T follicular helper cell (primary cell): ENCODE data around the gene AFAP1.

Experiments used
- DNase-seq: peaks from one replicate; pipeline ENCODE4 v3.0.0-alpha.2; 2020; ENCODE audit warnings: low read depth

AFAP1 gene

DNA sequence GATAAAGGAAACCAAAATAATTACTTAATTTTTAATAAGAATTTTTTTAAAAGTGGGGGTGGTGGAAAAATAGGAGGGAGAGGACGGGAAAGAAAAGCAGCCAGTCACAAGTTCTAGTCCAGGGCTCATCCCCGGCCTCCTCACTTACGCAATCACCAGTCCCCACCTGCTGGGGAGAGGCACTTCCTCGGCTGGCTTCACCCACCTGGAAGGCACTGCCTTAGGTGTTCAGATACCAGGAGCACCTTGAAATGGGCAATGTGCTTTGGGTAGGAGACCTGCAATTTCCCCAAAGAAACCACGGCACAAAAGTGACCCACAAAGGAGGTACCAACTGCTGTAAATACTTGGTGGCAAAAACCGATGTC lies 23.8 kb downstream of the AFAP1 start:
- no peak for DNase-seq

GRCh38 chr4:7912826-7913225 lies 26.8 kb downstream of the AFAP1 start:
- no peak for DNase-seq

DNA sequence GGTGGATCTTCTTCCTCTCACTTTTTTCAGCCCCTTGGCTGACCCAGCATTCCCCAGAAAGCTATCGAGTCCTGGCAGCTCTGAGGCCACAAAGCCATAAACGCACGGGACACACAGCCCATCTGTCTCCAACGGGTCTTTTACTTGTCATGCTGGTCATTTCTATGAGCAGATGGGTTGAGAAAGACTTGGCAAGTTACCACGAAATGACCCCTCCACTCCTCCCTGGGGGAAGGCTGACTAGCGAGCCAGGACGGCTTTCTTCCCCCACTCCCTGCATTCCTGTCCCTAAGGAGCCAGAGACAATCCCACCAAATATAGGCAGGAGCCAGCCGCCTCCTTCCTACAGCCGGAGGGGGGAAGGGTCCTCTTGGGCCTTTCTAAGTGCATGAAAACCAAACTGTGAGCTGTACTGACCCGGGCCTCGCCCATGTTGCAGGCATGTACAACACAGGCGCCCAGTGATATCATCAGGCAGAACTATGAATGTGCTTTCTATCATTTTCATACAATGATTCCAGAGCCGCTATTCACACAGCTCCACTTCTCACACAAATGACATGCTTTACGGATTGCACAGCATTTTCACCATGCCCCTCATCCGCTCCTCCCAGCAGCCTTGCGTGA lies 28.6 kb downstream of the AFAP1 start:
- DNase-seq, result no peak

DNA sequence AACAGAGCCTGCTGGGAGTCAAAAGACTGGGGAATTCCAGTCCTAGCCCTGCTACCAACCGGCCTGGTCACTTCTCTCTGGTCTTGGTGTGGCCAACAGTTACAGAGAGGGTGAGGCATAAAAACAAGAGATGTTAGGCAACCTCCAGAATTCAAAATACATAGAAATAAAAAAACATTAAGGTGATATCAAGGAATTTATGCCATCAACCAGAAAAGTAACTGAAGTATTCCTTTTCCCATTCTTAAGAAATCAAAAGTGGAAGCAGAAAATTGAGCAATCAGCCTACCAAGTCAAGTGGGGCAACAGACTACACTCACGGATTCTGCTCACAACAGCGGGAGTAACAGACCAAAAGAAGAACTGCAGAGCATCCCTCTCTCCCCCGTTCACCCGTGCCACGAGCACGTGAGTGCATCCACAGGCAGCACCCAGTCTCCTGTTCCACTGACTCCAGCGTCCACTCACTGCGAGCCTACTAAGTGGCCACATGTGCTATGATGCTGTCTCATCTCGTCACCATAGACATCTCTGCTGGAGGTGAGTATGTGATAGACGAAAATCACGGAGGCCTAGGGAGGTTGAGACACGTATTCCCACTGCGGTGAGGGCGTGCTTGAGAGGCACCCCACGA lies 29.3 kb downstream of the AFAP1 start:
- no peak for DNase-seq

DNA sequence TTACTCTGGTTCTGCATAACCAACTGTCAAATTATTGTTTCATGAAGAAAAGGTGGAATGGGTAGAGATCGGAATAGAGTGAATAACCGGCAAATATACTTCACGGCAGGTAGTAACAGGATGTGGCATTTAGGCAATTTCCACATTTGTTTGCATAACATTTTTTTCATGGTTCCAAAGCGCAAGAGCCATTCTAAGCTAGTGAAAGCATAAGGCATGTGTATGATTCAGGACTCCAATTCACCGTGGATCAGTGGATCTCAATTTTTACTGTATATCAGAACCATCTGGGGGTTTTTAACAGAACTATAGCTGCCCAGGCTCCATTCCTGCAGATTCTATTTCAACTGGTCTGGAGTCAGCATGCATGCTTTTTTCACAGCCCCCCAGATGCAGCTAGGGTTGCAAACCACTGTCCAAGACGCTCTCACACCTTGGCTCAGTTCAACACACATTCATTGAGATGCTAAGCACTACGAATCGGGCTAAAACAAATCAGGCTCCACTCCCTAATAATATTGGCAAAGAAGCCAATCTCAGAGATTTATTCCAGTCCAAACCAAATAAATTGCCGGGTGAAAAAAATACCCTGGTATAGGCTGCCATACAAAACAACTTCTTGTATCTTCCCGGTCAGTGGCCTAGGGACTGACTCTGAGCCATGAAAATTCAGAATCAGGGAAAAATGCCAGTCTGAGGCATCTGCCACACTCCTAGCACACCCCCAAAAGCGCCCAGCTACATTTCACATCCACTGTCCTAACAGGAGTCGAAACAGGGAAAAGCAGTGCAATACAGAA lies 30.0 kb downstream of the AFAP1 start:
- no peak for DNase-seq

DNA sequence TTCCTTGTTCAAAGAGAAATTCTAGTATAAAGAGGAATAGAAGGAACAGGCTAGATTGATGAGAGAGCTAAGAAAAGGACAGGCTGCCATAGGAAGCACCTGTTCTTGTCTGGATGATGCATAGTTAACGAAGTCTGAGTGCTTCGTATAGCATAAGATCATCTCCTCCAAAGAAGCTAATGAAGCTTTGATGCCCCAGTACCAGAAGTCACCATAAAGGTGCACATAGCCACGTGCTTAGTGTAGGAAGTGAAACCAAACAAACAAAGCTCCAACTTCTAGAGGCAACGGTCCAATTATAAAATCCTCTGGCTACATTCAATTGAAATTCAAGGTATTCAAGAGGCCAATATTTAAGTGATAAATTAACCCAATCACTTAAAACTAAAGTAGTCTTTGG lies 31.0 kb downstream of the AFAP1 start:
- no peak for DNase-seq

DNA sequence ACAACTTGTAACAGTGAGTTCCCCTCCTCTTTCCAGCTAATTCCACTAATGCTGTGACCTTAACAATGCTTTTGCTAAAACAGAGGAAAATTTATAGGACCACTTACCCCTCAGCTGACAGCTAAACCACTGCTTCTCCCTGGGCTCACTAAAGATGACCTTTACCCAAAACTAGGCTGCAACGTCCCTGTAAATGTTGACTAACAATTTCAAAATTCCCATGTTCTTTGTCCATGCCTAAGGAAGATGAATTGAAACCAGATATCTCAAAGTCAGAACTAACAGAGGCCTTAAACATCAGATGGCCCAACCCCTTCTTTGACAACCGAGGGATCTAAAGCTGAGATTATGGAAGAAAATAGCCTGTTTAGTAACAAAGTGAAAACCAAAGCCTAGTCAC lies 32.5 kb downstream of the AFAP1 start:
- DNase-seq, result no peak

- no peak for DNase-seq
Measured at GRCh38 chr4:7906171-7906701, 33.4 kb downstream of the AFAP1 start.

DNA sequence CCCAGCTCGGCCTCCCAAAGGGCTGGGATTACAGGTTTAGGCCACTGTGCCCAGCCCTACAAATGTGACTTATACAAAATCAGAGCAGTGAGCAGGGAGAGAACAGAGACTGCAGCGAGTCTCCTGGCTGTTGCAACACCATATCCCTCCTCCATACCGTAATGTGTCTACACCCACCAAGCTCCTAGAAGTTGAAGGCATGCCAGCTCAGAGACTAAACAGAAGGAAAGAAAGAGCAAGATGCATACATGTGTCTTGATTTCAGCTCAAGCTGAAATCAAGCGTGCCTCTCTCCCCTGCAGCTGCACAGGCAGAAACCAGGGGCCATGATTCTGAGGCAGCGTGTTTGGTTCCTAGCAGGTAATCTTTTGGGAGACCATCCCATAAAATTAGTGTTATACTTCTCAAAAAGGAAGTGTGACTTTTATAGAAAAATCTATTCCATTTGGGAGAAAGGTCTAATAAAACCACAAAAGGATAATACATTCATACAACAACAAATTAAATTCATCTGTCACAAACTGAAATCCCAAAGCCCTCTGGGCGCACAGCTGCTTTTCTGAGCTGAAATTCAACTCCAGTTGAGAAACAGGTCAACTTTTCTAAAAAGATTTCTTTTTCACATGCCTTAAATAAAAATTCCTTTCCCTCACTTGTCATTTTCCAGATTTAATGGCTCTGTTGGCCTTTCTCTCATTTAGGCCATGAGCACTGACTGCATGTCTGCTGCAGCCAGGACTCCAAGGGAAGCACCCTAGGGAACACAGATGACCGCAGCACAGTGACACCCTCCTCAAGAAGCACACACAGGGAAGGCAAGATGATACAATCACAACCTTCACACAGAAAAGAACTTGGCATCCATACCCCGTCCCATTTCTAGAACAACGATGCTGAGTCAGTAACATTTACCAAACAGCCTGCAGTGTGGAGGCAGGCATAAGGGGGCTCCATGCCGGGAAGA lies 34.4 kb downstream of the AFAP1 start:
- DNase-seq, result no peak

- no peak for DNase-seq
Measured at GRCh38 chr4:7903791-7904516, 35.7 kb downstream of the AFAP1 start.

DNA sequence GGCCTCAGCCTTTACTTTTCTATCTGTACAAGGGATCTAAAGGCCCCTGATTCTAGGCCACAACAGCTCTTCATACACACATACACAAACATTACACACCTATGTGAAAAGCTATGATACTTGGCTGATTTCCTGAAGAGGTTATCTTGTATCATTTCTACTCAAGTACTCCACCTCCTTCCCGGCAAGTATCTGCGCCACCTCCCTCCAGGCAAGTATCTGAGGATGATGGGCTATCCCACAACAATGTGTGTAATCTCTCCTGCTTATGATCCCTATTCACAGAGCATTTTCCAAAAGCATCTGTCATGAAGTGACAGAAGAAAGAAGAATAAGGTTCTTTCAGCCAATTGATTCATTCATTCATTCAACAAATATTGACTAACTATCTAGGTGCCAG lies 36.8 kb downstream of the AFAP1 start:
- no peak for DNase-seq

- no peak for DNase-seq
Measured at GRCh38 chr4:7902101-7902553, 37.5 kb downstream of the AFAP1 start.

GRCh38 chr4:7901311-7901885 lies 38.3 kb downstream of the AFAP1 start:
- no peak for DNase-seq

GRCh38 chr4:7900334-7900909 lies 39.2 kb downstream of the AFAP1 start:
- no peak for DNase-seq

- DNase-seq, result no peak
Measured at GRCh38 chr4:7899184-7899869, 40.3 kb downstream of the AFAP1 start.

DNA sequence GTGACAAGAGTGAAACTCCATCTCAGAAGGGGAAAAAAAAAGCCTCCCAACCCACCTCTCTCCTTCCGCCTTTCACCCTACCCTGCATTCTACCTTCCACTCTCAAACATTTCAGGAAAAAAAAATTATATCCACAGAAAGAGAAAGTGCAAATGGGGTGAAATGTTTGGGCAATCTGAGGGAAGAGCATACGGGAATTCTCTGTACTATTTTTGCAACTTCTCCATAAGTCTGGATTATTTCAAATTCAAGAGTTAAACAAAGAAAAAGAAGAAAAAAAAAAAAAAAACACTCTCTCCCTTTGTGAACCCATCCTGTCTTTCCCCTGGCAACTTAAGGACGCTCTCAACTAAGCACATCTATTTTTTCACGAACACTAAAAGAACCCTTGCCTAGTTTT lies 41.3 kb downstream of the AFAP1 start:
- DNase-seq, result no peak

DNA sequence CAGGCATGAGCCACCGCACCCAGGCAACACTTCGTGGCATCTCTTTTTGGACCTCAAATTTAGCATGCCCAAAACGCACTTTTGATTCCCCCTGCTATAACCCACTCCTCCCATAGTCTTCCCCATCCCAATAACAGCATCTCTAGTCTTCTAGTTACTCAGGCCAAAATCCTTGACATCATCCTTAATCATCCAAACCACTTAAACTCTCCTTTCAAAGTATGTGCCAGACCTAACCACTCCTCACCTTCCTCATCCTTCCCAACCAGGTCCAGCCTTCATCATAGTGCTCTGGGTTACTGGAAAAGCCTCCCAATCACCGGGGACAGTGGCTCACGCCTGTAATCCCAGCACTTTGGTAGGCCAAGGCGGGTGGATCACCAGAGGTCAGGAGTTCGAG lies 41.9 kb downstream of the AFAP1 start:
- DNase-seq, result no peak

GRCh38 chr4:7894677-7895181 lies 44.9 kb downstream of the AFAP1 start:
- DNase-seq, result no peak

DNA sequence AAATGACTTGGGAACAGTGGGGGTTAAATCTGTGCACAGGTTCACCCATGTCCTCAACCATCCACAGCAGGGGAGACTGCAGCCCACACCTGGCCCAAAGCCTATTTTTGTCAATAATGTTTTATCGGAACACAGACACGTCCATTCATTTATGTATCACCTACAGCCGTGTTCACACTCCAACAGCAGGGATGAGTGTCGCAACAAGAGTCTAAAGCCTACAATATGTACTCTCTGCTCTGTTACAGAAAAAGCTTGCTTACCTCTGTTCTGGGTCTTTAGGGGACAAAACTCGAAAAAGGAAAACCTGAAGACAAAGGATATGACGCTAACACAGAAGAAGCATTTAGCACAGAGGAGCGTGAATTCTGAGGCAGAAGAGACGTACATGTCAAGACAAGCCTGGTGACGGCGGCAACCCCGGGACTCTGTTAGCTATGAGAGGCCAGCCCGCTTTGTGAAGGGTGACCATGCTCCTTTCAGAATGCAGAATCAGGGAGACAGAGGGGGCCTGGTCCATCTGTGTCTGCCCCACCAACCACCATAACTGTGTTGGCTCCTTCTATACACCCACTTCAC lies 45.5 kb downstream of the AFAP1 start:
- DNase-seq, result no peak
